Measurements from ENCODE around the gene OXSM. TPM values are rescaled to one million over a fixed set of nuclear protein-coding genes. Genes with fewer than 3 reads are reported as not detected.

The OXSM gene
- total RNA-seq, 1 donor from 2014 or later: 7.8 TPM

- intact Hi-C loops (cut with DNase I): no loop called here
- Histone ChIP-seq H3K36me3 (no peaks in the 10 kb centered on the region), H3K27me3 (ENCODE audit: low read depth) (no peaks in the 10 kb centered on the region), H3K9me3 (no peaks in the 10 kb centered on the region), H3K4me3 (no peak overlapping the region), H3K27ac (no peak overlapping the region), H3K4me1 (peaks cover 43% of the 10 kb centered on the region)
- no peak for DNase-seq
- ATAC-seq: no peak
- TF ChIP-seq, protein P1, sequence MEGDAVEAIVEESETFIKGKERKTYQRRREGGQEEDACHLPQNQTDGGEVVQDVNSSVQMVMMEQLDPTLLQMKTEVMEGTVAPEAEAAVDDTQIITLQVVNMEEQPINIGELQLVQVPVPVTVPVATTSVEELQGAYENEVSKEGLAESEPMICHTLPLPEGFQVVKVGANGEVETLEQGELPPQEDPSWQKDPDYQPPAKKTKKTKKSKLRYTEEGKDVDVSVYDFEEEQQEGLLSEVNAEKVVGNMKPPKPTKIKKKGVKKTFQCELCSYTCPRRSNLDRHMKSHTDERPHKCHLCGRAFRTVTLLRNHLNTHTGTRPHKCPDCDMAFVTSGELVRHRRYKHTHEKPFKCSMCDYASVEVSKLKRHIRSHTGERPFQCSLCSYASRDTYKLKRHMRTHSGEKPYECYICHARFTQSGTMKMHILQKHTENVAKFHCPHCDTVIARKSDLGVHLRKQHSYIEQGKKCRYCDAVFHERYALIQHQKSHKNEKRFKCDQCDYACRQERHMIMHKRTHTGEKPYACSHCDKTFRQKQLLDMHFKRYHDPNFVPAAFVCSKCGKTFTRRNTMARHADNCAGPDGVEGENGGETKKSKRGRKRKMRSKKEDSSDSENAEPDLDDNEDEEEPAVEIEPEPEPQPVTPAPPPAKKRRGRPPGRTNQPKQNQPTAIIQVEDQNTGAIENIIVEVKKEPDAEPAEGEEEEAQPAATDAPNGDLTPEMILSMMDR (IDR thresholded peaks at IDR 0.05): no peak
Measured at GRCh38 chr3:25784971-25785370, 4.9 kb upstream of the OXSM start.

- Histone ChIP-seq H3K27ac (no peak overlapping the region), H3K27me3 (ENCODE audit: low read depth) (no peaks in the 10 kb centered on the region), H3K4me3 (no peak overlapping the region), H3K9me3 (no peaks in the 10 kb centered on the region), H3K36me3 (no peaks in the 10 kb centered on the region), H3K4me1 (peaks cover 40% of the 10 kb centered on the region)
- DNase-seq (no peak), ATAC-seq (no peak)
- intact Hi-C loops (cut with DNase I): no loop called here
- TF ChIP-seq, protein P1 (IDR thresholded peaks at IDR 0.05): no peak
Measured at GRCh38 chr3:25785826-25786225, 4.1 kb upstream of the OXSM start.

DNA sequence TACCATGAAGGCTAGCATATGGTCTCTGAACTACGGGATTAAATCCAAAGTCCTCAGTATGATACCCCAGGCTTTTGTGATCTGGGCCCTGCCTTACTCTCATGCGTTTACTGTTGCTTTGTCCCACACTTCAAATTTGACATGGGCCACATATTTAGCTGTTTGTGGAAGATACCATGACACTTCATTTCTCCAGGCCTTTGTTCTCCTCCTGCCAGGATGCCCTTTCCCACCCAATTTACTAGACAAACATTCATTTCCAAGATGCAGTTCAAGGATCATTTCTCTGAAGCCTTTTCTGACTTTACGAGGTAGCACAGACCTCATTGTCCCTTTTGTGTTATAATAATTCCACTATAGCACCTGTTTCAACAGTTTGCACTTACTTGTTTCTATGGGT is 2.2 kb upstream of the OXSM start:
- DNase-seq: no peak
- Histone ChIP-seq H3K36me3 (no peaks in the 10 kb centered on the region), H3K27me3 (ENCODE audit: low read depth) (no peaks in the 10 kb centered on the region), H3K9me3 (no peaks in the 10 kb centered on the region), H3K4me1 (peaks cover 29% of the 10 kb centered on the region), H3K27ac (no peak overlapping the region), H3K4me3 (no peak overlapping the region)
- TF ChIP-seq, protein P1 (IDR thresholded peaks at IDR 0.05): no peak
- no peak for ATAC-seq
- intact Hi-C loops (cut with DNase I): no loop called here

DNA sequence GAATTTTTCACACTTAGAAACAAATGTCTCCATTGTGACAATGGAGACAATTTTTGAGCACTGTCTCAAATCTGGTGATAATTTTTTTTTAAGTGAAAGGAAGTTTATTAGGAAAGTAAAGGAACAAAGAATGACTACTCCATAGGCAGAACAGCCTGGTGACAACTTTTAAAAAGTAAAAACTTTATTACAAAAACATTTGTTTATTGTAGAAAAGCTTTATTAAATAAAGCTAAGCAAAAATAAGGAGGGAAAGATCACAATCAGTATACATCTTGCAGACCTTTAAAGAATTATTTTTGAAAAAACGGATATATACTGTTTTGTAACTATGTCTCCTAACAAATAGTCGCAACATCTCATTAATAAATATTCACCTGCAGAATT is 688 bp upstream of the OXSM start:
- ATAC-seq (no peak), DNase-seq (no peak)
- H3K27ac ChIP-seq: peak overlapping the region; percentile 83
- H3K36me3 ChIP-seq: peaks cover 3% of the 10 kb centered on the region
- H3K4me1 ChIP-seq: peaks cover 24% of the 10 kb centered on the region
- TF ChIP-seq, protein P1 (IDR thresholded peaks at IDR 0.05): no peak
- no peaks in the 10 kb centered on the region for H3K27me3 ChIP-seq (ENCODE audit: low read depth)
- intact Hi-C loops (cut with DNase I): no loop called here
- H3K4me3 ChIP-seq: peak overlapping the region; percentile 70
- H3K9me3 ChIP-seq: no peaks in the 10 kb centered on the region

- no peak overlapping the region for H3K4me3 ChIP-seq
- H3K4me1 ChIP-seq: no peaks in the 10 kb centered on the region
- ATAC-seq (no peak), DNase-seq (no peak)
- intact Hi-C loops (cut with DNase I): no loop called here
- H3K9me3 ChIP-seq: no peaks in the 10 kb centered on the region
- H3K36me3 ChIP-seq: no peaks in the 10 kb centered on the region
- no peak overlapping the region for H3K27ac ChIP-seq
- TF ChIP-seq, protein P1 (IDR thresholded peaks at IDR 0.05): no peak
- no peaks in the 10 kb centered on the region for H3K27me3 ChIP-seq (ENCODE audit: low read depth)
Measured at GRCh38 chr3:25801786-25802185, 11.9 kb downstream of the OXSM start.

GRCh38 chr3:25803833-25804232 is 13.9 kb downstream of the OXSM start:
- no peaks in the 10 kb centered on the region for H3K9me3 ChIP-seq
- no peaks in the 10 kb centered on the region for H3K4me1 ChIP-seq
- ATAC-seq: no peak
- TF ChIP-seq, protein P1 (IDR thresholded peaks at IDR 0.05): no peak
- DNase-seq: no peak
- intact Hi-C loops (cut with DNase I): no loop called here
- no peak overlapping the region for H3K27ac ChIP-seq
- no peaks in the 10 kb centered on the region for H3K27me3 ChIP-seq (ENCODE audit: low read depth)
- no peak overlapping the region for H3K4me3 ChIP-seq
- H3K36me3 ChIP-seq: no peaks in the 10 kb centered on the region

Data from lower lobe of right lung (tissue), 2 donors.